ENCODE results near the gene EEF2KMT.

Gene EEF2KMT

GRCh38 chr16:5044011-5044540, 53.5 kb downstream of the EEF2KMT start:
- Histone ChIP-seq H3K4me1 (no peaks in the 10 kb centered on the region), H3K9me3 (no peaks in the 10 kb centered on the region), H3K4me3 (ENCODE audit: low read depth, low read length) (no peak overlapping the region), H3K27me3 (peaks cover 70% of the 10 kb centered on the region), H3K36me3 (no peaks in the 10 kb centered on the region)
- no peak for TF ChIP-seq CTCF (IDR thresholded peaks at IDR 0.05; ENCODE audit: low read depth, low read length)
- DNase-seq: no peak

- Histone ChIP-seq H3K36me3 (no peaks in the 10 kb centered on the region), H3K9me3 (no peaks in the 10 kb centered on the region), H3K4me3 (ENCODE audit: low read depth, low read length) (no peak overlapping the region), H3K4me1 (no peaks in the 10 kb centered on the region), H3K27me3 (peaks cover 80% of the 10 kb centered on the region)
- TF ChIP-seq CTCF (IDR thresholded peaks at IDR 0.05; ENCODE audit: low read depth, low read length): no peak
- DNase-seq: no peak
Measured at GRCh38 chr16:5042574-5043171, 54.9 kb downstream of the EEF2KMT start.

GRCh38 chr16:5041600-5042133, 55.9 kb downstream of the EEF2KMT start:
- Histone ChIP-seq H3K9me3 (no peaks in the 10 kb centered on the region), H3K4me3 (ENCODE audit: low read depth, low read length) (no peak overlapping the region), H3K4me1 (no peaks in the 10 kb centered on the region), H3K27me3 (peaks cover 75% of the 10 kb centered on the region), H3K36me3 (no peaks in the 10 kb centered on the region)
- TF ChIP-seq CTCF (IDR thresholded peaks at IDR 0.05; ENCODE audit: low read depth, low read length): no peak
- no peak for DNase-seq

- no peak for DNase-seq
- no peak for TF ChIP-seq CTCF (IDR thresholded peaks at IDR 0.05; ENCODE audit: low read depth, low read length)
- Histone ChIP-seq H3K27me3 (peaks cover 66% of the 10 kb centered on the region), H3K9me3 (no peaks in the 10 kb centered on the region), H3K4me1 (no peaks in the 10 kb centered on the region), H3K36me3 (no peaks in the 10 kb centered on the region), H3K4me3 (ENCODE audit: low read depth, low read length) (no peak overlapping the region)
Measured at GRCh38 chr16:5040451-5040850, 57.1 kb downstream of the EEF2KMT start.

GRCh38 chr16:5036228-5037156, 61.1 kb downstream of the EEF2KMT start:
- Histone ChIP-seq H3K27me3 (peaks cover 40% of the 10 kb centered on the region), H3K9me3 (no peaks in the 10 kb centered on the region), H3K36me3 (no peaks in the 10 kb centered on the region), H3K4me1 (no peaks in the 10 kb centered on the region; the same call in 1 of the 2 replicates), H3K4me3 (ENCODE audit: low read depth, low read length) (no peak overlapping the region)
- DNase-seq: no peak
- TF ChIP-seq CTCF (IDR thresholded peaks at IDR 0.05; ENCODE audit: low read depth, low read length): no peak

Measured in BE2C (cell line).